Activated naive CD8-positive, alpha-beta T cell treated with anti-CD3 and anti-CD28 coated beads for 36 hours (primary cell): Measurements from ENCODE around the gene KRT79. TPM values are rescaled to one million over a fixed set of nuclear protein-coding genes. Genes with fewer than 3 reads are reported as not detected.

Experiments
- DNase-seq: peaks from one replicate; pipeline ENCODE4 v3.0.0; 2021
- H3K27ac Mint-ChIP-seq: one replicate; pipeline ENCODE4 v1.8.0; 2022; ENCODE audit warnings: mild to moderate bottlenecking, moderate library complexity, mixed read lengths
- H3K27me3 Mint-ChIP-seq: one replicate; pipeline ENCODE4 v1.8.0; 2022; ENCODE audit warnings: mild to moderate bottlenecking, mixed read lengths
- H3K36me3 Mint-ChIP-seq: one replicate; pipeline ENCODE4 v1.8.0; 2021; ENCODE audit warnings: mild to moderate bottlenecking, mixed read lengths
- H3K4me1 Mint-ChIP-seq: one replicate; pipeline ENCODE4 v1.8.0; 2021; ENCODE audit warnings: mixed read lengths
- H3K4me3 Mint-ChIP-seq: one replicate; pipeline ENCODE4 v1.8.0; 2022; ENCODE audit warnings: mild to moderate bottlenecking, moderate library complexity, mixed read lengths
- H3K9me3 Mint-ChIP-seq: one replicate; pipeline ENCODE4 v1.8.0; 2022; ENCODE audit warnings: mixed read lengths
- total RNA-seq, 2 experiments: library from RNA; stranded (reverse); gene quantifications; one replicate each; pipeline ENCODE4 v1.2.3, GENCODE V29; 2021

KRT79 gene
- total RNA-seq, 2 experiments from 2014 or later, result 0.95 to 0.96 TPM

GRCh38 chr12:52813203-52813819 lies 20.8 kb downstream of the KRT79 start:
- H3K27ac Mint-ChIP-seq, result no peak overlapping the region
- peaks cover 8% of the 10 kb centered on the region for H3K4me1 Mint-ChIP-seq
- no peaks in the 10 kb centered on the region for H3K9me3 Mint-ChIP-seq
- H3K4me3 Mint-ChIP-seq, result no peak overlapping the region
- no peak for DNase-seq
- H3K36me3 Mint-ChIP-seq, result no peaks in the 10 kb centered on the region
- H3K27me3 Mint-ChIP-seq, result no peaks in the 10 kb centered on the region

- Mint-ChIP-seq H3K27ac (no peak overlapping the region), H3K9me3 (no peaks in the 10 kb centered on the region), H3K27me3 (no peaks in the 10 kb centered on the region), H3K4me1 (peaks cover 4% of the 10 kb centered on the region), H3K4me3 (no peak overlapping the region), H3K36me3 (no peaks in the 10 kb centered on the region)
- no peak for DNase-seq
Measured at GRCh38 chr12:52812749-52813148, 21.4 kb downstream of the KRT79 start.

GRCh38 chr12:52812073-52812400 lies 22.1 kb downstream of the KRT79 start:
- H3K4me1 Mint-ChIP-seq, result no peaks in the 10 kb centered on the region
- no peak overlapping the region for H3K4me3 Mint-ChIP-seq
- no peaks in the 10 kb centered on the region for H3K27me3 Mint-ChIP-seq
- no peak overlapping the region for H3K27ac Mint-ChIP-seq
- no peaks in the 10 kb centered on the region for H3K36me3 Mint-ChIP-seq
- no peaks in the 10 kb centered on the region for H3K9me3 Mint-ChIP-seq
- no peak for DNase-seq

GRCh38 chr12:52811191-52812072 lies 22.7 kb downstream of the KRT79 start:
- Mint-ChIP-seq H3K4me3 (no peak overlapping the region), H3K27me3 (no peaks in the 10 kb centered on the region), H3K27ac (no peak overlapping the region), H3K36me3 (no peaks in the 10 kb centered on the region), H3K9me3 (no peaks in the 10 kb centered on the region), H3K4me1 (no peaks in the 10 kb centered on the region)
- no peak for DNase-seq

GRCh38 chr12:52810554-52810953 lies 23.6 kb downstream of the KRT79 start:
- no peaks in the 10 kb centered on the region for H3K4me1 Mint-ChIP-seq
- no peaks in the 10 kb centered on the region for H3K27me3 Mint-ChIP-seq
- H3K9me3 Mint-ChIP-seq, result no peaks in the 10 kb centered on the region
- no peak overlapping the region for H3K27ac Mint-ChIP-seq
- no peak for DNase-seq
- no peaks in the 10 kb centered on the region for H3K36me3 Mint-ChIP-seq
- H3K4me3 Mint-ChIP-seq, result no peak overlapping the region

GRCh38 chr12:52809166-52809565 lies 24.9 kb downstream of the KRT79 start:
- Mint-ChIP-seq H3K9me3 (no peaks in the 10 kb centered on the region), H3K4me1 (peaks cover 2% of the 10 kb centered on the region), H3K4me3 (no peak overlapping the region), H3K27ac (no peak overlapping the region), H3K36me3 (no peaks in the 10 kb centered on the region), H3K27me3 (no peaks in the 10 kb centered on the region)
- DNase-seq, result no peak

- H3K4me1 Mint-ChIP-seq, result peaks cover 2% of the 10 kb centered on the region
- H3K36me3 Mint-ChIP-seq, result no peaks in the 10 kb centered on the region
- no peak for DNase-seq
- no peak overlapping the region for H3K4me3 Mint-ChIP-seq
- H3K9me3 Mint-ChIP-seq, result no peaks in the 10 kb centered on the region
- H3K27me3 Mint-ChIP-seq, result no peaks in the 10 kb centered on the region
- H3K27ac Mint-ChIP-seq, result no peak overlapping the region
Measured at GRCh38 chr12:52808573-52809160, 25.4 kb downstream of the KRT79 start.

- no peaks in the 10 kb centered on the region for H3K27me3 Mint-ChIP-seq
- no peaks in the 10 kb centered on the region for H3K9me3 Mint-ChIP-seq
- peaks cover 2% of the 10 kb centered on the region for H3K4me1 Mint-ChIP-seq
- no peak overlapping the region for H3K27ac Mint-ChIP-seq
- no peaks in the 10 kb centered on the region for H3K36me3 Mint-ChIP-seq
- H3K4me3 Mint-ChIP-seq, result no peak overlapping the region
- no peak for DNase-seq
Measured at GRCh38 chr12:52807544-52808470, 26.3 kb downstream of the KRT79 start.

- no peaks in the 10 kb centered on the region for H3K27me3 Mint-ChIP-seq
- no peak overlapping the region for H3K4me3 Mint-ChIP-seq
- H3K4me1 Mint-ChIP-seq, result peaks cover 2% of the 10 kb centered on the region
- H3K36me3 Mint-ChIP-seq, result no peaks in the 10 kb centered on the region
- H3K9me3 Mint-ChIP-seq, result no peaks in the 10 kb centered on the region
- no peak overlapping the region for H3K27ac Mint-ChIP-seq
- no peak for DNase-seq
Measured at GRCh38 chr12:52806821-52807543, 27.1 kb downstream of the KRT79 start.

GRCh38 chr12:52806169-52806811 lies 27.8 kb downstream of the KRT79 start:
- Mint-ChIP-seq H3K27ac (no peak overlapping the region), H3K4me1 (peaks cover 2% of the 10 kb centered on the region), H3K27me3 (no peaks in the 10 kb centered on the region), H3K36me3 (no peaks in the 10 kb centered on the region), H3K4me3 (no peak overlapping the region), H3K9me3 (no peaks in the 10 kb centered on the region)
- DNase-seq, result no peak

GRCh38 chr12:52805739-52806138 lies 28.4 kb downstream of the KRT79 start:
- H3K36me3 Mint-ChIP-seq, result no peaks in the 10 kb centered on the region
- no peak overlapping the region for H3K27ac Mint-ChIP-seq
- H3K4me3 Mint-ChIP-seq, result no peak overlapping the region
- peaks cover 2% of the 10 kb centered on the region for H3K4me1 Mint-ChIP-seq
- no peaks in the 10 kb centered on the region for H3K9me3 Mint-ChIP-seq
- no peaks in the 10 kb centered on the region for H3K27me3 Mint-ChIP-seq
- DNase-seq, result no peak

GRCh38 chr12:52805000-52805399 lies 29.1 kb downstream of the KRT79 start:
- no peak overlapping the region for H3K4me3 Mint-ChIP-seq
- H3K36me3 Mint-ChIP-seq, result no peaks in the 10 kb centered on the region
- peaks cover 2% of the 10 kb centered on the region for H3K4me1 Mint-ChIP-seq
- no peaks in the 10 kb centered on the region for H3K27me3 Mint-ChIP-seq
- DNase-seq, result no peak
- H3K9me3 Mint-ChIP-seq, result no peaks in the 10 kb centered on the region
- no peak overlapping the region for H3K27ac Mint-ChIP-seq

GRCh38 chr12:52802442-52802841 lies 31.7 kb downstream of the KRT79 start:
- Mint-ChIP-seq H3K36me3 (no peaks in the 10 kb centered on the region), H3K4me3 (no peak overlapping the region), H3K27ac (no peak overlapping the region), H3K9me3 (no peaks in the 10 kb centered on the region), H3K27me3 (no peaks in the 10 kb centered on the region), H3K4me1 (peaks cover 2% of the 10 kb centered on the region)
- no peak for DNase-seq

- Mint-ChIP-seq H3K9me3 (no peaks in the 10 kb centered on the region), H3K4me3 (no peak overlapping the region), H3K4me1 (peaks cover 2% of the 10 kb centered on the region), H3K27me3 (no peaks in the 10 kb centered on the region), H3K36me3 (no peaks in the 10 kb centered on the region), H3K27ac (no peak overlapping the region)
- DNase-seq, result no peak
Measured at GRCh38 chr12:52801773-52802172, 32.3 kb downstream of the KRT79 start.
